AG20443 (cell line): ENCODE measurements around the gene UBE2M.
"Not testable (repeated sequence)": the region's sequence is repeated elsewhere in the genome, so short reads cannot be mapped to it uniquely, and the experiment has no call there.

Experiments used
- DNase-seq: peaks from one replicate; pipeline ENCODE4 v3.0.0; 2012; ENCODE audit warnings: low spot score, mixed read lengths

Gene UBE2M

DNA sequence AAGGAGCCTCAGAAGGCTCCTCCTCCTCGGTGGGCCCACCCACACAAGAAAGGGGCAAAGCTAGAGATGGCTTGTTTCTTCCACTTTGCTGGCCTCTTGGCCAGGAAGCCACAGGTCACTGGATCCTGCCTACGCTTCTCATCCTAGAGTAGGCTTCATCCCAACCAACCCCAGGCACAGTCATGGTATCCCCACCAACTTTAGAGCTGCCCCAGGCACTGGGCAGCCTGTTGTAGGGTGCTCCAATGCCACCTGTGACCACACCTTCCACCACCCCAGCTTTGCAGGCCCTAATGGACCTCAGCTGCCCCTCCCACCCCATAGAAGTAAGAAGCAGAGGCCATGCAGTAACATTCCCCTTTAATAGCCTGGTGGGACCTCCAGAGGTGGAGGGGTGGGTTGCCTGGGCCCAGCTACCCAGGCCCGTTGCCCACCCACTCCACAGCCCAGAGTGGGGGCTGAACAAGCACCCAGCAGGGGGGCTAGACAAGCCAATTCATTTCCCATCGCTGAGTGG, 3.0 kb downstream of the UBE2M start:
- DNase-seq = no peak

DNA sequence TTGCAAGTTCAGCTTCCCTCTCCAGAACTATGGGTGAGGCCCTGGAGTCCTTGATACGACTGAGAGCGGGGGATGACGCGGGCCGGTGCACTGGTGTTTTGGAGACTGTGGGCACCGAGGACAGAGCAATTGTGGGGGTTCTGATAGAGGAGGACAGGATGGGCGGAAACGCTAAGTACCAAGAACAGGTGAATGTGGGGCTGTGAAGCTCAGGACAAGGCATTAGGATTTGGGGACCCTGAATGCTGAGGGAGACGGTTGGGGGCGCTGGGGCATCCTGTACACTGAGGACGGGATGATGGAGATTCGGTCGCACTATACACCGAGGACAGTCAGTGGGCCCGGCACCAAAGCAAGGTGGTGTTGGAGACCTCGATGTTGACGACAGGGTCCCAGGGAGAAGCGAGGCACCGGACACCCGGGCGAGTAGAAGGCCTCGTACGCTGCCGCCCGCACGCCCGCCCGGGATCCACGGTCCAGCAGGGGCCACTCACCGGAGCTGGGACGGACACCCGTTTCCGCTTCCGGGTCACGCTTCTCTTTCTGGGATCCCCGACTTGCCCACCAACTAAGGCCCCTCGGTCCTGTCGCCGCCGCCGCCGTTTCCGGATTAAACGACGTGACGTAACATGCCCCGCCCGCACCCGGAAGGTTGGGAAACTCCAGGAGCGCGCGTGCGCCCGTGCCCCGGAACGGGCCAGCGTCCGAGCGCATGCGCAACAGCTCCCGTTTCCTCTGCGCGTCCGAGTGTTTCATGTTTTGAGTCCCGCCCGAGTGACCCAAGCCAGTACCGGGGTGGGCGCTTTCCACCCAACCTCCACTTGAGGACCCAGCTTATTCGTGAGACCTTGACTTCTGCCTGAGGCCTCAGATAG, 3.7 kb downstream of the UBE2M start, which contains the start of gene CHMP2A:
CHMP2A (minus strand) TSS at position 612 of the 875 bp plus-strand sequence. CDS start 893 bp downstream, outside the sequence.
- peak; percentile 99 for DNase-seq

DNA sequence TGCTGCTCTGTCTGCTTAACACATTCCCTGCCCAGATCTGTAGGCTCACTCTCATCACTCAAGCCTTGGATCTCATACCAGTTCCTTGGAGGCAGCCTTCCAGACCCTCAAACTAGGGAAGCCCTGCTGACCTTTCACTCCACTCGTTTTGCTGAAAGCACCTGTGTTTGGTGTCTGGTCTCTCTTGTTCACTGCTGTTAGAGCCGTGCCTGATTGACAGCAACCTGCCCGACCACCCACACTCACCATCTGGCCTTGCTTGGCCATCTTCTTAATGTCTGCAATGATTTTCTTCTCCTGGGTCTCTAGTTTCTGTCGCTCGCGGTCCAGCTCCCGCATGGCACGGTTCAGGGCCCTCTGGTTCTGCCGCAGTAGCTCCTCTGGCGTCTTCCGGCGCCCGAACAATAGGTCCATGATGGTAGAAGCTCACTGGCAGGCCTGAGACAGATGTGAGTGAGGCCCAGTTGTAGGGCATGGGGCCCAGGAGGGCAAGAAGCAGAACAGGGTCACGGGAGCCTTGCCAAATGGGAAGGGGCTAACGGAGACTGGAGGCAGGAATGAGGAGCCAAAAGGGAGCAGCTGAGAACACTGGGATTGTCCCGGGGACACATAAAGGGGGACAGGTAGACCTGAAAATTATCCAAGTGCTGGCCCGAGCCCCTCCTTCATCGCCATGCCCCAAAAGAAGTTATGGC, 4.5 kb downstream of the UBE2M start:
- no peak for DNase-seq

DNA sequence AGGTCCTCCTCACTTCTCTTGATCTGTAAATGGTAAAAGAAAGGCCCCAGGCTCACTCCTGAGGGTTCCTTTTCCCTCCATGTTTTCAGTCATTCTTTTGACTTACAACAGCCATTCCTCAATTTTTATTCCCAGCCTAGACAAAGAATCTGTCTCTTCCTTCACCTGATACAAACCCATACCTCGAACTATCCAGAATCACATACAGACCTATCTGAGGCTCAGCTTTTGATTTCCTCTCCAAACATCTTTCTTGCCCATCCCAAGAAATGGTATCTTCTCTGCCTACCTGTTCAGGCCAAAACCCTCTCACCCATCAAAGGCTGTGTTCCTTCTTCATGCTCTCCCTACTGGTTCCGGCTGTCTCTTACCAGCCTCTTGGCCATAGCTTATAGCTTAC, 5.8 kb downstream of the UBE2M start:
- DNase-seq = no peak

GRCh38 chr19:58551577-58552471, 6.6 kb downstream of the UBE2M start:
- no peak for DNase-seq

DNA sequence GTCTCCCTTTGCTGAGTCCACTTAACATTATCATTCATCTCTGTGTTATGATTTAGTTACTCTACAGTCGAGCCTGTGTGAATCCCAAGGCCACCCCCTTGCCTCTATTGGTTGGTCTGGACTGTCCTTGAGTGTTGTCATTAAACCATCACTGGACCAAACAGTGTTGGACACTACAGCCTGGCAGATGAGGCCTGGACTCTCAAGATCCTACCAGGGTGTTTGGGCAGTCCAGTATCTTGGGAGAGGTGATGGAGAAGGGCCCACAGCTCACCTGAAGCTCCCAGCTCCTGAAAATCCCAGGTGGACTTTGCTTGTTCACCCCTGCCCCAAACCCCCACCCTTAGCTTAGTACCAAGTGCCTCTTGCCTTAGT, 7.3 kb downstream of the UBE2M start:
- no peak for DNase-seq

DNA sequence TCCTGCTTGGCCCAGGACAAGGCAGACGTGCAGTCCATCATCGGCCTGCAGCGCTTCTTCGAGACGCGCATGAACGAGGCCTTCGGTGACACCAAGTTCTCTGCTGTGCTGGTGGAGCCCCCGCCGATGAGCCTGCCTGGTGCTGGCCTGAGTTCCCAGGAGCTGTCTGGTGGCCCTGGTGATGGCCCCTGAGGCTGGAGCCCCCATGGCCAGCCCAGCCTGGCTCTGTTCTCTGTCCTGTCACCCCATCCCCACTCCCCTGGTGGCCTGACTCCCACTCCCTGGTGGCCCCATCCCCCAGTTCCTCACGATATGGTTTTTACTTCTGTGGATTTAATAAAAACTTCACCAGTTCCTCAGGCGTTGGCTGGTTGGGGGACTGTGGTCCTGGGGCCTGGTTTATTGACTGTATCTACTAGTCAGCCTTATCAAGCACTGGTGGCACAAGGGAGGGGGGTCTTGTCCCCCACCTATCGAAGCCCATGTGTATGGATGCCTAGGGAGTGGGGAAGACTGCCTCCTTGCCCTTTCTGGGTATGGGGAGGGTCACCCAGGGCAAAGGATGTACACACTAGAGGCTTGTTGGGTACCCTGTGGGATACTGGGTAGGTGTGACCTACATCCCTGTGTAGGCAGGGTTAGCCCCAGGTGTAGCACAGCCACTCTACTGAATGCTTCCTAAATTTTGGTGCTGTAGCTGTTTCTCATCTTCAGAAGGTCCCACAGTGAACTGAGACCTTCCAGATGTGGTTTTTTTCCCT, 7.9 kb downstream of the UBE2M start:
- DNase-seq = no peak

DNA sequence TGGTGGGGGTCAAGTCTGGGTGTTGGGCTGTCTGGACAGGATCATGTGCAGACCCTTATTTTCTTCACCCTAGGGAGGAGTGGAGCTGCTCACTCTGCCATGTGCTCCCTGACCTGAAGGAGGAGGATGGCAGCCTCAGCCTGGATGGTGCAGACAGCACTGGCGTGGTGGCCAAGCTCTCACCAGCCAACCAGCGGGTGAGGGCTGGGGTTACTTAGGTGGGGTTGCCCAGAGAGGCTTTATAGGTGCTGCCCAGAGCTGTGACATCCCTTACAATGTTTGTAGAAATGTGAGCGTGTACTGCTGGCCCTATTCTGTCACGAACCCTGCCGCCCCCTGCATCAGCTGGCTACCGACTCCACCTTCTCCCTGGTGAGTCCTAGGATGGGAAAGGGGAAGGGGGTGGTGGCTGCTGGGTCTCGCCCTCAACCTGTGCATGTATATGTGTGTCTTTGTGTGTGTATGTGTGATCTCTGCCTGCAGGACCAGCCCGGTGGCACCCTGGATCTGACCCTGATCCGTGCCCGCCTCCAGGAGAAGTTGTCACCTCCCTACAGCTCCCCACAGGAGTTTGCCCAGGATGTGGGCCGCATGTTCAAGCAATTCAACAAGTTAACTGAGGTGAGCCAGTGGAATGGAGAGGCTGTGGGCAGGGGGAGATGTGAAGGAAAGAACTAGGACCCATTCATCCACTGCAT, 8.6 kb downstream of the UBE2M start:
- DNase-seq = no peak

DNA sequence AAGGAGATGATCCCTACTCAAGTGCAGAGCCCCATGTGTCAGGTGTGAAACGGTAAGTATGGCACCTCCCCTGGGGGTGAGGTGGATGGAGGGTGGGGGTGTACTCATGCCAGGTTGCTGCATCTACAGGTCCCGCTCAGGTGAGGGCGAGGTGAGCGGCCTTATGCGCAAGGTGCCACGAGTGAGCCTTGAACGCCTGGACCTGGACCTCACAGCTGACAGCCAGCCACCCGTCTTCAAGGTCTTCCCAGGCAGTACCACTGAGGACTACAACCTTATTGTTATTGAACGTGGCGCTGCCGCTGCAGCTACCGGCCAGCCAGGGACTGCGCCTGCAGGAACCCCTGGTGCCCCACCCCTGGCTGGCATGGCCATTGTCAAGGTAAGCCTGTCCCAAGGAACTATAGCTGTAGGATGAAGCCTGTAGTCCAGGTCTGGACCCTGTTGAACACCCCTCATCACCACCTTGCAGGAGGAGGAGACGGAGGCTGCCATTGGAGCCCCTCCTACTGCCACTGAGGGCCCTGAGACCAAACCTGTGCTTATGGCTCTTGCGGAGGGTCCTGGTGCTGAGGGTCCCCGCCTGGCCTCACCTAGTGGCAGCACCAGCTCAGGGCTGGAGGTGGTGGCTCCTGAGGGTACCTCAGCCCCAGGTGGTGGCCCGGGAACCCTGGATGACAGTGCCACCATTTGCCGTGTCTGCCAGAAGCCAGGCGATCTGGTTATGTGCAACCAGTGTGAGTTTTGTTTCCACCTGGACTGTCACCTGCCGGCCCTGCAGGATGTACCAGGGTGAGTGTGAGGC, 9.3 kb downstream of the UBE2M start:
- no peak for DNase-seq

- no peak for DNase-seq
These were observed 10.8 kb downstream of the UBE2M start for GRCh38 chr19:58547323-58548312.

GRCh38 chr19:58546019-58546530, 12.3 kb downstream of the UBE2M start:
- DNase-seq = no peak

DNA sequence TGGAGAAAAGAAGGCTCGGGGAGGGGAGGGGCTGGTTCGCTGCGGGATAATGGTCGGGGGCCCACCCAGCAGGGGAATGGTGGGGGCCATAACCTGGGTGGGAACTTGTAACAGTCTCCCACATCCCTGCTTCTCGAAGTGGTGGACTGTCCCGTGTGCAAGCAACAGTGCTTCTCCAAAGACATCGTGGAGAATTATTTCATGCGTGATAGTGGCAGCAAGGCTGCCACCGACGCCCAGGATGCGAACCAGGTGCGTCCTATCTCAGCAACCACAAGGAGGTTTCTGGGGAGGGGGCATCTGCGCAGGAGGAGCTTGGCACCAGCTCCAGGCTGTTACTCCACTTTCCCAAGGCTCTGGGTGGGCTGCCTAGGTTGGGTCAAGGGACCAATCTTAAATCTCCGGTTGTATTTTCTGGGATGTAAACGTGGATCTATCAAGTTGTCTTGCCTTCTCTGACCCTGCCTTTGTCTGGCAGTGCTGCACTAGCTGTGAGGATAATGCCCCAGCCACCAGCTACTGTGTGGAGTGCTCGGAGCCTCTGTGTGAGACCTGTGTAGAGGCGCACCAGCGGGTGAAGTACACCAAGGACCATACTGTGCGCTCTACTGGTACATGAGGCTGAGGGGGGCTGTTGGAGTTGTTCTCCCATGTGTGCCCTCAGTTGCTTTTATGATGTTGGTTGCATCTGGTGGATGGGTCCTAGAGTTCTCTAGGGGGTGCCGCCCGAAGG, 13.0 kb downstream of the UBE2M start:
- no peak for DNase-seq

DNA sequence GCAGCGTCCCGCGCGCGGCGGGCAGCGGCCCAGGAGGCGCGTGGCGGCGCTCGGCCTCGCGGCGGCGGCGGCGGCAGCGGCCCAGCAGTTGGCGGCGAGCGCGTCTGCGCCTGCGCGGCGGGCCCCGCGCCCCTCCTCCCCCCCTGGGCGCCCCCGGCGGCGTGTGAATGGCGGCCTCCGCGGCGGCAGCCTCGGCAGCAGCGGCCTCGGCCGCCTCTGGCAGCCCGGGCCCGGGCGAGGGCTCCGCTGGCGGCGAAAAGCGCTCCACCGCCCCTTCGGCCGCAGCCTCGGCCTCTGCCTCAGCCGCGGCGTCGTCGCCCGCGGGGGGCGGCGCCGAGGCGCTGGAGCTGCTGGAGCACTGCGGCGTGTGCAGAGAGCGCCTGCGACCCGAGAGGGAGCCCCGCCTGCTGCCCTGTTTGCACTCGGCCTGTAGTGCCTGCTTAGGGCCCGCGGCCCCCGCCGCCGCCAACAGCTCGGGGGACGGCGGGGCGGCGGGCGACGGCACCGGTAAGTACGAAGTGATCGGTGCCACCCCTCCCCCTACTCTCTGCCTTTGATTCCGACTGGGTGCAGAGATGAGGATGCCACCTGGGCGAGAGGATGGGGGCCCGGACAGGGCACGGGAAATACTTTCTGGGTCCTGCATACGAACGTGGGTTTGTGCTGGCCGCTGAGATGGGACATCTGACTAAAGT, 13.7 kb downstream of the UBE2M start:
- DNase-seq = peak; percentile 94

GRCh38 chr19:58543826-58544590, 14.4 kb downstream of the UBE2M start, which contains the start of gene TRIM28:
Gene TRIM28, plus strand, starts transcription at chr19:58544064. Its CDS starts 694 bp downstream, at chr19:58544758.
- DNase-seq = peak; percentile 100

DNA sequence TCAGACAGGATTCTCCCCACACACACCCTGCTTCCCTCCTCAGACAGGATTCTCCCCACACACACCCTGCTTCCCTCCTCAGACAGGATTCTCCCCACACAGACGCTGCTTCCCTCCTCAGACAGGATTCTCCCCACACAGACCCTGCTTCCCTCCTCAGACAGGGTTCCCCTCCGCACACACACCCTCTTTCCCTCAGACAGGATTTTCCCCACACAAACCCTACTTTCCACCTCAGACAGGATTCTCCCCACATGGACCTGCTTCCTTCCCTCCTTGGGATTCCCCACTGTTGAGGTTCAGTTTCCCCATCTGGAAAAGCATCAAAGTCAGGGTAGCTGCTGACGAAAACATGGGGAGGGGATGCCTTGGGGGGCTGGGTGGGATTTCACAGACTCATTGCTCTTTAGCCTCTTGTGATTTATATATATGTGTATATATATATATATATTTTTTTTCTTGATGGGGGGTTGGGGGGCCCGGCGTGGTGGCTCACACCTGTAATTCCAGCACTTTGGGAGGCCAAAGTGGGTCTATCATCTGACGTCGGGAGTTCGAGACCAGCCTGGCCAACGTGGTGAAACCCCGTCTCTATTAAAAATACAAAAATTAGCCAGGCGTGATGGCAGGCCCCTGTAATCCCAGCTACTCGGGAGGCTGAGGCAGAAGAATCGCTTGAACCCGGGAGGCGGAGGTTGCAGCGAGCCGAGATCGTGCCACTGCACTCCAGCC, 15.6 kb downstream of the UBE2M start:
- DNase-seq = not testable (repeated sequence)
